Kidney (tissue), 14 donors: ENCODE results near the gene NDFIP1. TPM values are rescaled to one million over a fixed set of nuclear protein-coding genes. Genes with fewer than 3 reads are reported as not detected.

Experiments used
- DNase-seq, 5 donors: peaks; one replicate each; pipeline ENCODE4 v3.0.0-alpha.2; 2013 to 2020
- FAIRE-seq: peaks from 2 replicates; lab custom pipeline; 2012; peaks lifted over from hg19 to GRCh38; lab: Jason Lieb, UNC
- H3K27ac ChIP-seq, 2 donors: one replicate each; pipeline ENCODE4 v1.7.0; 2013; ENCODE audit warnings: low read depth in 2 of 2, low read length in 2 of 2, inconsistent platforms in 1 of 2
- H3K27me3 ChIP-seq: one replicate; pipeline ENCODE4 v1.7.1; 2013; ENCODE audit warnings: low read length, inconsistent platforms; ENCODE audit not compliant: control insufficient read depth, insufficient read depth
- H3K36me3 ChIP-seq, 3 donors: one replicate each; pipeline versions ENCODE4 v1.7.0 to v1.7.1; 2013; ENCODE audit warnings: low read length in 3 of 3, control low read depth in 1 of 3, inconsistent platforms in 1 of 3; ENCODE audit not compliant: insufficient read depth in 3 of 3, control insufficient read depth in 2 of 3
- H3K4me1 ChIP-seq, 3 donors: one replicate each; pipeline versions ENCODE4 v1.7.0 to v1.7.1; 2013; ENCODE audit warnings: low read length in 3 of 3, inconsistent platforms in 1 of 3, low read depth in 1 of 3; ENCODE audit not compliant: control insufficient read depth in 2 of 3, insufficient read depth in 2 of 3
- H3K4me3 ChIP-seq, 3 donors: one replicate each; pipeline versions ENCODE4 v1.7.0 to v1.8.1; 2013; ENCODE audit warnings: low read length in 3 of 3, control low read depth in 1 of 3, inconsistent platforms in 1 of 3
- H3K9ac ChIP-seq, 3 donors: one replicate each; pipeline versions ENCODE4 v1.7.0 to v1.7.1; 2013; ENCODE audit warnings: low read length in 3 of 3, control low read depth in 1 of 3, inconsistent platforms in 1 of 3
- H3K9me3 ChIP-seq, 3 donors: one replicate each; pipeline versions ENCODE4 v1.7.0 to v1.7.1; 2013; ENCODE audit warnings: low read length in 3 of 3, control low read depth in 1 of 3, inconsistent platforms in 1 of 3; ENCODE audit not compliant: control insufficient read depth in 2 of 3, insufficient read depth in 1 of 3
- CTCF ChIP-seq: IDR thresholded peaks from 3 replicates; pipeline ENCODE4 v1.5.1; 2012; ENCODE audit warnings: mild to moderate bottlenecking, moderate library complexity, borderline replicate concordance; ENCODE audit not compliant: insufficient read depth; ENCODE audit errors: extremely low read depth
- intact Hi-C: fragments of 100-400 bp; cut with DNase I; formaldehyde crosslinking; loops from one replicate; pipeline ENCODE4 v1.11.1; 2022
- polyA plus RNA-seq: library from polyadenylated mRNA; stranded (reverse); fragments of 350-450 nt; fragmentation: Illumina TruSeq; extraction: RNeasy Lipid Tissue Mini Kit (QIAGEN cat#74804); gene quantifications from one replicate; pipeline ENCODE4 v1.2.3, GENCODE V29; 2014; ENCODE audit warnings: low read depth, low replicate concordance; ENCODE audit not compliant: insufficient read depth
- total RNA-seq: library from RNA; stranded (reverse); fragmentation: NEBNext Ultra II Directional; extraction: Animal tissue kit (Norgen Biotek cat#: 25700); gene quantifications from one replicate; pipeline ENCODE4 v1.2.1, GENCODE V29; 2021
- donor health status: control.
- donor health status: control.
- donor health status: control.
- donor health status: control.
- donor health status: control.
- donor health status: DM: yes; HTN: yes; CAD: no.
- donor health status: Normal renal cell carcinoma (clear cell type).

The NDFIP1 gene
- total and polyA plus RNA-seq, 2 donors from 2014 or later, result 92.8 to 107 TPM

- intact Hi-C loops, result no loop called here
- H3K27me3 ChIP-seq, result no peaks in the 10 kb centered on the region
- no peak for TF ChIP-seq CTCF
- H3K9ac ChIP-seq, result no peak overlapping the region
- DNase-seq (no peak), FAIRE-seq (no peak)
- H3K4me1 ChIP-seq, result peaks cover 0 to 7% (median 0%) of the 10 kb centered on the region in 3 donors
- H3K4me3 ChIP-seq, result peak overlapping the region in 1 of 3 donors; percentile 20
- H3K36me3 ChIP-seq, result no peaks in the 10 kb centered on the region
- H3K9me3 ChIP-seq, result no peaks in the 10 kb centered on the region
- H3K27ac ChIP-seq, result no peak overlapping the region
Observed at GRCh38 chr5:142063376-142063775, 45.2 kb upstream of the NDFIP1 start.

- intact Hi-C loops, result no loop called here
- no peaks in the 10 kb centered on the region for H3K9me3 ChIP-seq
- H3K27me3 ChIP-seq, result no peaks in the 10 kb centered on the region
- peak overlapping the region; percentile 20 to 40 (median 30) for H3K4me3 ChIP-seq
- no peaks in the 10 kb centered on the region for H3K36me3 ChIP-seq
- peaks cover 0 to 7% (median 0%) of the 10 kb centered on the region in 3 donors for H3K4me1 ChIP-seq
- H3K27ac ChIP-seq, result no peak overlapping the region
- FAIRE-seq, result no peak
- no peak for TF ChIP-seq CTCF
- peak overlapping the region in 1 of 3 donors; percentile 8 for H3K9ac ChIP-seq
- DNase-seq, result peak; percentile 76 to 82 (median 81)
Observed at GRCh38 chr5:142063878-142064331, 44.7 kb upstream of the NDFIP1 start.

- Histone ChIP-seq H3K4me3 (no peak overlapping the region), H3K36me3 (no peaks in the 10 kb centered on the region), H3K27ac (no peak overlapping the region), H3K9ac (no peak overlapping the region), H3K27me3 (no peaks in the 10 kb centered on the region), H3K4me1 (peaks cover 0 to 7% (median 0%) of the 10 kb centered on the region in 3 donors), H3K9me3 (no peaks in the 10 kb centered on the region)
- intact Hi-C loops, result no loop called here
- DNase-seq (peak in 3 of 5 donors; percentile 21 to 62 (median 52)), FAIRE-seq (no peak)
- TF ChIP-seq CTCF, result no peak
Observed at GRCh38 chr5:142065273-142065672, 43.3 kb upstream of the NDFIP1 start.
